Ishikawa (cell line): Measurements from ENCODE around the gene NTM.

Source experiments
- CEBPB ChIP-seq: IDR thresholded peaks from 2 replicates; pipeline ENCODE4 v1.6.1; 2012
- CREB1 ChIP-seq: IDR thresholded peaks from 2 replicates; pipeline ENCODE4 v1.6.1; 2012; ENCODE audit warnings: low read depth
- EGR1 ChIP-seq: IDR thresholded peaks from 2 replicates; pipeline ENCODE4 v1.6.1; 2012
- EP300 ChIP-seq: IDR thresholded peaks from 2 replicates; pipeline ENCODE4 v1.6.1; 2012; ENCODE audit warnings: borderline replicate concordance
- FOXM1 ChIP-seq: IDR thresholded peaks from 2 replicates; pipeline ENCODE4 v1.6.1; 2012; ENCODE audit warnings: low read depth, borderline replicate concordance
- NFIC ChIP-seq: IDR thresholded peaks from 2 replicates; pipeline ENCODE4 v1.6.1; 2012
- RAD21 ChIP-seq: IDR thresholded peaks from 2 replicates; pipeline ENCODE4 v1.6.1; 2012; ENCODE audit warnings: low read depth
- TAF1 ChIP-seq: IDR thresholded peaks from 2 replicates; pipeline ENCODE4 v1.6.1; 2012; ENCODE audit warnings: low read depth, mild to moderate bottlenecking
- TCF12 ChIP-seq: IDR thresholded peaks from 2 replicates; pipeline ENCODE4 v1.6.1; 2012; ENCODE audit warnings: low read depth
- TEAD4 ChIP-seq: IDR thresholded peaks from 2 replicates; pipeline ENCODE4 v1.6.1; 2012
- YY1 ChIP-seq: IDR thresholded peaks from 2 replicates; pipeline ENCODE4 v1.6.1; 2012; ENCODE audit warnings: low read depth
- ZBTB7A ChIP-seq: IDR thresholded peaks from 2 replicates; pipeline ENCODE4 v1.6.1; 2012; ENCODE audit warnings: low read depth
- TF ChIP-seq, protein P1 (sequence below): IDR thresholded peaks from 2 replicates; pipeline ENCODE4 v1.6.1; 2012
- TF ChIP-seq, protein P2 (sequence below): IDR thresholded peaks from 2 replicates; pipeline ENCODE4 v1.6.1; 2012
- TF ChIP-seq, protein P3 (sequence below): IDR thresholded peaks from 2 replicates; pipeline ENCODE4 v1.6.1; 2012; ENCODE audit warnings: low read depth, mild to moderate bottlenecking

The NTM gene

DNA sequence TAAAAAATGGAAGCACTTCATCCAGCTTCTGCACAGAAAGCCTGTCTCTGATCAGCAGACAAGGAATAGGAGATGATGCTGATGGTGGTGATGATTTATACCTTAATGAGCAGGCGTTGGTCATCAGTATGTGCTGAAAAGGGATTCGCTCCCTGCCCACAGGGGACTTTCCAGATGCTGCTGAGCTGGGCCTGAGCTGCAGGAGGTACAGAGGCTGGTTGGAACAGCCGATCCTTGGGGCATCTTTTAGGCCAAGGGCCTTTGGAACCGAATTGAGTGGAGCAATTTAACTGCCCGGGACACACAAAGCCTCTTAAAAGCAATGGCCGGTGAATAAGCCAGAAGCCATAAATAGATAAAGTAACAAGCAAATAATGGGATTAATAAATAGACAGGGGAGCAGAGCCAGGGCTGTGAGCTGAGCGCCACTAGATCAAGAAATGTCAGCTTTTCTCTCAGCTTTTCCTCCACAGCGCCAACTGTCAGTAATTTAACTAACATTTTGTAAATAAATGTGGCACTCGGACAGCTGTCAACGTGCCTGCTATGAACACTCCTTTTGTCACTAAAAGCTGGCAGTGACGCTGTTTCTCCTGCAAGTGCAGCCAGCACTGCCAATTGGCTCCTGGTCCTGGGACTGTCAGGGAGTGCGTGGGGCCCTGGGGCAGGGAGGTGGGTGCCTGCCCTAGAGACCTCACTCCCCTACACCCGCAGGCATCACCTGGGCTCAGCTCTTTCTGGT lies 562.3 kb downstream of the NTM start:
- TF ChIP-seq RAD21, result no peak
- no peak for TF ChIP-seq EP300
- TF ChIP-seq ZBTB7A, result no peak
- no peak for TF ChIP-seq EGR1
- no peak for TF ChIP-seq TEAD4
- TF ChIP-seq, protein P1, sequence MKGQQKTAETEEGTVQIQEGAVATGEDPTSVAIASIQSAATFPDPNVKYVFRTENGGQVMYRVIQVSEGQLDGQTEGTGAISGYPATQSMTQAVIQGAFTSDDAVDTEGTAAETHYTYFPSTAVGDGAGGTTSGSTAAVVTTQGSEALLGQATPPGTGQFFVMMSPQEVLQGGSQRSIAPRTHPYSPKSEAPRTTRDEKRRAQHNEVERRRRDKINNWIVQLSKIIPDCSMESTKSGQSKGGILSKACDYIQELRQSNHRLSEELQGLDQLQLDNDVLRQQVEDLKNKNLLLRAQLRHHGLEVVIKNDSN, result no peak
- TF ChIP-seq, protein P2, sequence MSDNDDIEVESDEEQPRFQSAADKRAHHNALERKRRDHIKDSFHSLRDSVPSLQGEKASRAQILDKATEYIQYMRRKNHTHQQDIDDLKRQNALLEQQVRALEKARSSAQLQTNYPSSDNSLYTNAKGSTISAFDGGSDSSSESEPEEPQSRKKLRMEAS, result no peak
- TF ChIP-seq CEBPB, result no peak
- no peak for TF ChIP-seq YY1
- TF ChIP-seq FOXM1, result no peak
- TF ChIP-seq NFIC, result no peak
- TF ChIP-seq CREB1, result no peak
- TF ChIP-seq TCF12, result no peak
- TF ChIP-seq, protein P3, sequence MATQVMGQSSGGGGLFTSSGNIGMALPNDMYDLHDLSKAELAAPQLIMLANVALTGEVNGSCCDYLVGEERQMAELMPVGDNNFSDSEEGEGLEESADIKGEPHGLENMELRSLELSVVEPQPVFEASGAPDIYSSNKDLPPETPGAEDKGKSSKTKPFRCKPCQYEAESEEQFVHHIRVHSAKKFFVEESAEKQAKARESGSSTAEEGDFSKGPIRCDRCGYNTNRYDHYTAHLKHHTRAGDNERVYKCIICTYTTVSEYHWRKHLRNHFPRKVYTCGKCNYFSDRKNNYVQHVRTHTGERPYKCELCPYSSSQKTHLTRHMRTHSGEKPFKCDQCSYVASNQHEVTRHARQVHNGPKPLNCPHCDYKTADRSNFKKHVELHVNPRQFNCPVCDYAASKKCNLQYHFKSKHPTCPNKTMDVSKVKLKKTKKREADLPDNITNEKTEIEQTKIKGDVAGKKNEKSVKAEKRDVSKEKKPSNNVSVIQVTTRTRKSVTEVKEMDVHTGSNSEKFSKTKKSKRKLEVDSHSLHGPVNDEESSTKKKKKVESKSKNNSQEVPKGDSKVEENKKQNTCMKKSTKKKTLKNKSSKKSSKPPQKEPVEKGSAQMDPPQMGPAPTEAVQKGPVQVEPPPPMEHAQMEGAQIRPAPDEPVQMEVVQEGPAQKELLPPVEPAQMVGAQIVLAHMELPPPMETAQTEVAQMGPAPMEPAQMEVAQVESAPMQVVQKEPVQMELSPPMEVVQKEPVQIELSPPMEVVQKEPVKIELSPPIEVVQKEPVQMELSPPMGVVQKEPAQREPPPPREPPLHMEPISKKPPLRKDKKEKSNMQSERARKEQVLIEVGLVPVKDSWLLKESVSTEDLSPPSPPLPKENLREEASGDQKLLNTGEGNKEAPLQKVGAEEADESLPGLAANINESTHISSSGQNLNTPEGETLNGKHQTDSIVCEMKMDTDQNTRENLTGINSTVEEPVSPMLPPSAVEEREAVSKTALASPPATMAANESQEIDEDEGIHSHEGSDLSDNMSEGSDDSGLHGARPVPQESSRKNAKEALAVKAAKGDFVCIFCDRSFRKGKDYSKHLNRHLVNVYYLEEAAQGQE, result no peak
- TF ChIP-seq TAF1, result no peak

DNA sequence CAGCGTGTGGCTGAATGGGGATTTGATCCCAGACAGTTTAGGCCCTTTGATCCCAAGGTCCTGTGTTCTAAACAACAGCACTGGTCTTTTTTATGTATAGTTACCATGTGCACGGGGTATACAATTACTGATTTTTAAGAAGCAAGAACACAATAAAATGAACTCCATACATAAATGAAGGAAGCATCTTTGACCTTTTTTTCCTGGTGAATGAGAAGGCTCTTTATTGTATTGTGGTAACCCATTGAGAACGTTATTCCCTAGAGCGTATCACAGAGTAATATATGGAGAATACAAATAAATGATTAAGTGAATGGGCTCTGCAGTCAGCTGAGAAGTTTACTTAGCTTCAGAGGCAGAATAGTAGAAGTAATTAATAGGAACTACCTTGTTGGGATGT lies 563.6 kb downstream of the NTM start:
- TF ChIP-seq, protein P1, result no peak
- TF ChIP-seq TEAD4 (no peak), ZBTB7A (no peak), TAF1 (no peak), CEBPB (no peak), TCF12 (no peak), CREB1 (no peak), YY1 (no peak)

DNA sequence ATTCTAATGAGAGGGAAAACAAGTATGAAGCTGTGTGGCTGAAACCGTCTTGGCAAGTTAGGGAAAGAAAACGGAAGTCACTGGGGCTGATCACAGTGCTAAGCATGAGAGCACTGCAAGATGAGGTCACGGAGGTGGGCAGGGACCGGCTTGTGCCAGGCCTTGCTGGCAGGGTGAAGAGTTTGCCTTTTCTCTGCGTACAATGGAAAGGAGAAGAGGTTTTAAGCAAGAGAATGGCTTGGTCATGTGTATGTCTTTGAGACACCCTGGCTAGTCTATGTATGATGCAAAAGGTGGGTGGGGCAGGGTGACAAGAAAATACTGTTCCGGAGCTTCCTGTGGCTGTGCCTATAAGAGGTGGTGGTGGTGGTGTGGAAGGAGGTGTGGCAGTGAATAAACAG lies 567.9 kb downstream of the NTM start:
- TF ChIP-seq, protein P1, result no peak
- no peak for TF ChIP-seq CEBPB
- TF ChIP-seq CREB1, result no peak
- no peak for TF ChIP-seq TCF12
- TF ChIP-seq EP300, result no peak
- TF ChIP-seq TEAD4, result no peak
- no peak for TF ChIP-seq EGR1
- no peak for TF ChIP-seq ZBTB7A
- TF ChIP-seq, protein P3, result no peak
- TF ChIP-seq RAD21, result no peak
- no peak for TF ChIP-seq YY1
- TF ChIP-seq NFIC, result no peak
- TF ChIP-seq, protein P2, result no peak
- no peak for TF ChIP-seq TAF1
- TF ChIP-seq FOXM1, result no peak

DNA sequence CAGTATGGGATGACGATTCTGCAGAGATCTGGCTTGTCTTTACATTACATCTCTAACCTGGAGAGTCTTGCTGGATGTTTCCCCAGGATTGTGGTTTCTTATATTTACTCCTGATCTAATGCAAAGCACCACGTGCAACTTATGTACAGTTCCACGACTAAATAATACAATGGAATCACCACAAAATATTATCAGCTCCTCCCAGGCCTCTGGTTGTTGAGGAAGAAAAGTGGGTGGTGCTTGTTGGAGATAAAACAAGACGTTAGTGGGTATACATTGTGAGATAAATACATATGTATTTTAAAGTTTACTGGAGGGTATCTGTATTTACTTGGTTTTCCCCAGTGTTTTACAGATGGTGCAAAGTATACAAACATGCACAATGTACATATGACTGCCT lies 569.7 kb downstream of the NTM start:
- TF ChIP-seq NFIC (no peak), RAD21 (no peak), EGR1 (no peak), CEBPB (no peak), YY1 (no peak), CREB1 (no peak), TCF12 (no peak), FOXM1 (no peak), TEAD4 (no peak), EP300 (no peak), TAF1 (no peak), ZBTB7A (no peak)
- TF ChIP-seq, protein P2, result no peak
- TF ChIP-seq, protein P3, result no peak
- TF ChIP-seq, protein P1, result no peak
